SK-N-MC (cell line): ENCODE measurements around the gene LOC128125822.

ENCODE experiments used
- FOXP2 ChIP-seq: optimal IDR thresholded peaks from 2 replicates; pipeline ENCODE3; 2011; ENCODE audit warnings: mild to moderate bottlenecking, moderate library complexity; ENCODE audit not compliant: insufficient read depth; ENCODE audit errors: extremely low read length, control extremely low read depth
- POLR2AphosphoS5 ChIP-seq: IDR thresholded peaks from 2 replicates; pipeline ENCODE4 v1.6.1; 2012; ENCODE audit warnings: mild to moderate bottlenecking, low read depth, low read length, borderline replicate concordance

DNA sequence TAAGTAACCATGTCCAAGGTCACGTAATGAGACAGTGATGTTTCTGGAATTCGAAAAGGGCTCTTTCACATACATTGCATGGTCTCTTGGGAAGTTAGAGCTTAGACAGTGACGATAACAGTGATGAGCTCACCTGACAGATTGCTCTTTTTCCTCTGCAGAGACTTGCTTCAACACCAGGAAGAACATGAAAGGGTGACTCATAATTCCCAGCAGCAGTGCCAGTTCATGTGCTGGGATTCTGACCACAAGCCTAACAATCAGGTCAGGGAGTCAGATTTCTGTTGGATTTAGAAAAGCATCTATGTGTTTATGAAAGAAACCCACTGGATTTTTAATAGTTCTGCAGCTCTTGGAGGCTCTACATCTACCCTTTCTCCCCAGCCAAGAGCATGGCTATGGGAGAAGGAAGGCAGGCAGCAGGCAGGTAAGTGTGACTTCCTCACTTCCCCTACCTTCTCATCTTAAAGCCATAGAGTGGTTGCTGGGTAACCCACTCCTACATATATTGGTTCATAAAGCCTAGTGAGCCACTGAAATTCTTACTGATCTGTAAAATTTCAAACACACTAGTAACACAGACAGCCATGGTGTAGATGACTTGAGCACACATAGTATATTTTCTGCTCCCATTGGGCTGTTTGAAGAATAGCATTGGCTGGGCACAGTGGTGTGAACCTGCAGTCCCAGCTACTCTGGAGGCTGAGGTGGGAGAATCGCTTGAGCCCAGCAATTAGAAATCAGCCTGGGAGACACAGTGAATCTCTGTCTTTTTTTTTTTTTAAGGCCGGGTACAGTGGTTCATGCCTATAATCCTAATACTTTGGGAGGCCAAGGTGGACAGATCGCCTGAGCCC, 44.4 kb upstream of the LOC128125822 start:
- TF ChIP-seq FOXP2 (no peak), POLR2AphosphoS5 (no peak)
